Subcutaneous abdominal adipose tissue (tissue), 5 donors: ENCODE data around the gene CDAN1.
A peak's percentile ranks its signal among the peaks of the same experiment; 100 is the strongest.
"Not testable (repeated sequence)": the region's sequence is repeated elsewhere in the genome, so short reads cannot be mapped to it uniquely, and the experiment has no call there.

Source experiments
- H3K27ac ChIP-seq: one replicate; pipeline ENCODE4 v1.7.0; 2013; ENCODE audit warnings: low read depth, mild to moderate bottlenecking, inconsistent platforms, low read length, moderate library complexity
- H3K27me3 ChIP-seq, 5 donors: one replicate each; pipeline ENCODE4 v1.7.0; 2013; ENCODE audit warnings: low read length in 5 of 5, inconsistent platforms in 1 of 5; ENCODE audit not compliant: control insufficient read depth in 5 of 5, insufficient read depth in 4 of 5
- H3K36me3 ChIP-seq, 5 donors: one replicate each; pipeline ENCODE4 v1.7.0; 2013; ENCODE audit warnings: low read length in 5 of 5; ENCODE audit not compliant: control insufficient read depth in 5 of 5, insufficient read depth in 5 of 5
- H3K4me1 ChIP-seq, 5 donors: one replicate each; pipeline ENCODE4 v1.7.0; 2013; ENCODE audit warnings: low read length in 5 of 5, mild to moderate bottlenecking in 3 of 5, moderate library complexity in 1 of 5; ENCODE audit not compliant: control insufficient read depth in 5 of 5, insufficient read depth in 5 of 5
- H3K4me3 ChIP-seq, 5 donors: one replicate each; pipeline ENCODE4 v1.7.0; 2013; ENCODE audit warnings: low read length in 5 of 5, low read depth in 1 of 5
- H3K9ac ChIP-seq, 5 donors: one replicate each; pipeline ENCODE4 v1.7.0; 2013; ENCODE audit warnings: low read length in 5 of 5, mild to moderate bottlenecking in 4 of 5, moderate library complexity in 3 of 5
- H3K9me3 ChIP-seq, 5 donors: one replicate each; pipeline ENCODE4 v1.7.0; 2013; ENCODE audit warnings: low read length in 5 of 5; ENCODE audit not compliant: control insufficient read depth in 5 of 5
- donor health status: healthy.
- donor health status: healthy.
- donor health status: healthy.
- donor health status: healthy.
- donor health status: healthy.

Gene CDAN1, protein sequence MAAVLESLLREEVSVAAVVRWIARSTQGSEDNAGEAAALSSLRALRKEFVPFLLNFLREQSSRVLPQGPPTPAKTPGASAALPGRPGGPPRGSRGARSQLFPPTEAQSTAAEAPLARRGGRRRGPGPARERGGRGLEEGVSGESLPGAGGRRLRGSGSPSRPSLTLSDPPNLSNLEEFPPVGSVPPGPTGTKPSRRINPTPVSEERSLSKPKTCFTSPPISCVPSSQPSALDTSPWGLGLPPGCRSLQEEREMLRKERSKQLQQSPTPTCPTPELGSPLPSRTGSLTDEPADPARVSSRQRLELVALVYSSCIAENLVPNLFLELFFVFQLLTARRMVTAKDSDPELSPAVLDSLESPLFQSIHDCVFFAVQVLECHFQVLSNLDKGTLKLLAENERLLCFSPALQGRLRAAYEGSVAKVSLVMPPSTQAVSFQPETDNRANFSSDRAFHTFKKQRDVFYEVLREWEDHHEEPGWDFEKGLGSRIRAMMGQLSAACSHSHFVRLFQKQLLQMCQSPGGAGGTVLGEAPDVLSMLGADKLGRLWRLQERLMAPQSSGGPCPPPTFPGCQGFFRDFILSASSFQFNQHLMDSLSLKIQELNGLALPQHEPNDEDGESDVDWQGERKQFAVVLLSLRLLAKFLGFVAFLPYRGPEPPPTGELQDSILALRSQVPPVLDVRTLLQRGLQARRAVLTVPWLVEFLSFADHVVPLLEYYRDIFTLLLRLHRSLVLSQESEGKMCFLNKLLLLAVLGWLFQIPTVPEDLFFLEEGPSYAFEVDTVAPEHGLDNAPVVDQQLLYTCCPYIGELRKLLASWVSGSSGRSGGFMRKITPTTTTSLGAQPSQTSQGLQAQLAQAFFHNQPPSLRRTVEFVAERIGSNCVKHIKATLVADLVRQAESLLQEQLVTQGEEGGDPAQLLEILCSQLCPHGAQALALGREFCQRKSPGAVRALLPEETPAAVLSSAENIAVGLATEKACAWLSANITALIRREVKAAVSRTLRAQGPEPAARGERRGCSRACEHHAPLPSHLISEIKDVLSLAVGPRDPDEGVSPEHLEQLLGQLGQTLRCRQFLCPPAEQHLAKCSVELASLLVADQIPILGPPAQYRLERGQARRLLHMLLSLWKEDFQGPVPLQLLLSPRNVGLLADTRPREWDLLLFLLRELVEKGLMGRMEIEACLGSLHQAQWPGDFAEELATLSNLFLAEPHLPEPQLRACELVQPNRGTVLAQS

DNA sequence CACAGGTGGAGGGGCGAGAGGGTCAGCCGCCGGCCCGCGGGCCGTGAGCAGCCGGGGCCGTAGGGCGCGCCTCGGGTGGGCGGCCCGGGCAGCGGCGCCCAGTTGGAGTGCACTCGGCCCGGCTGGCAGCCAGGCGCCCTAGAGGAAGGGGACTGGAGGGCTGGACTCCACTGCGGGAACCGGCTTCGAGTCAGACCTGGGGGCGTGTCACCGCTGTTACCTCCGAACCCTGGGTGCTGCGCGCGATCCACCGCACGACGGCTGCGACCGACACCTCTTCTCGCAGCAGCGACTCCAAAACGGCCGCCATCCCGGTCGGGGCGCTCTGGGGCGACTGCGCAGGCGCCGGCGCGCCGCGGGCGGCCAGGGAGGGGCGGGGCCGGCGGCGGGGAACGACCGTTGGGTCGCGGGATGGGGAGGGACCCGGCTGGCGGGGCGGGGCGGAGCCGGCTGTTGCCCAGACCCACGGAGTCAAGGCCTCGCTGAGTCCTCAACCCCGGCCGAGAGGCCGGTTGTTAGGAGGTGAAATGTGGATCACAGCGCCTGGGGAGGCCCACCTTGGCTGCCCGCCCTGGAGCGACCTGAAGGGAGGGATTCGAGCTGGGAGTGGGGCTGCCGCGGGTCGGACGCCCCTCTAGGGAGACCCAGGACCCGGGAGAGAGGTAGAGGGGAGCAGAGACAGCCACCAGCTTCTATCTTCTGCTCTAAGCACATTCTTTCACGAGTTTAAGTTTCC is at the start of gene CDAN1:
CDAN1 (minus strand) TSS at position 336 of the 736 bp plus-strand sequence; CDS start at position 310, 26 bp downstream.
- Histone ChIP-seq H3K9me3 (no peaks in the 10 kb centered on the region), H3K4me3 (peak within 1 kb of the TSS; percentile 55 to 94 (median 86)), H3K4me1 (peaks cover 0 to 16% (median 12%) of the 10 kb centered on the region in 5 donors), H3K9ac (peak within 1 kb of the TSS; percentile 59 to 97 (median 92)), H3K27me3 (no peaks in the 10 kb centered on the region), H3K27ac (peak within 1 kb of the TSS; percentile 82), H3K36me3 (peaks cover 0 to 33% (median 20%) of the 10 kb centered on the region in 5 donors)

GRCh38 chr15:42785569-42785968 is 48.6 kb upstream of the CDAN1 start:
- Histone ChIP-seq H3K27ac (no peak overlapping the region), H3K4me1 (no peaks in the 10 kb centered on the region)

GRCh38 chr15:42784705-42785104 is 47.8 kb upstream of the CDAN1 start:
- Histone ChIP-seq H3K9ac (no peak overlapping the region), H3K27ac (no peak overlapping the region), H3K27me3 (no peaks in the 10 kb centered on the region), H3K36me3 (peaks cover 9 to 22% (median 13%) of the 10 kb centered on the region in 5 donors), H3K4me1 (no peaks in the 10 kb centered on the region), H3K4me3 (no peak overlapping the region), H3K9me3 (no peaks in the 10 kb centered on the region)

More at GRCh38 chr15:42785569-42785968, 48.6 kb upstream of the CDAN1 start:
- Histone ChIP-seq H3K27me3 (no peaks in the 10 kb centered on the region), H3K9me3 (no peaks in the 10 kb centered on the region), H3K4me3 (no peak overlapping the region), H3K36me3 (peaks cover 9 to 25% (median 13%) of the 10 kb centered on the region in 5 donors), H3K9ac (no peak overlapping the region)

- Histone ChIP-seq H3K4me1 (no peaks in the 10 kb centered on the region), H3K4me3 (no peak overlapping the region), H3K9ac (no peak overlapping the region), H3K27me3 (no peaks in the 10 kb centered on the region), H3K36me3 (peaks cover 9 to 16% (median 12%) of the 10 kb centered on the region in 5 donors), H3K27ac (no peak overlapping the region), H3K9me3 (no peaks in the 10 kb centered on the region)
Measured at GRCh38 chr15:42782716-42783115, 45.8 kb upstream of the CDAN1 start.

GRCh38 chr15:42775416-42775815 is 38.5 kb upstream of the CDAN1 start:
- Histone ChIP-seq H3K9ac (no peak overlapping the region), H3K4me1 (peaks cover 0 to 31% (median 22%) of the 10 kb centered on the region in 5 donors), H3K4me3 (no peak overlapping the region), H3K27ac (no peak overlapping the region), H3K27me3 (no peaks in the 10 kb centered on the region), H3K36me3 (peaks cover 11 to 17% (median 16%) of the 10 kb centered on the region in 5 donors), H3K9me3 (no peaks in the 10 kb centered on the region)

DNA sequence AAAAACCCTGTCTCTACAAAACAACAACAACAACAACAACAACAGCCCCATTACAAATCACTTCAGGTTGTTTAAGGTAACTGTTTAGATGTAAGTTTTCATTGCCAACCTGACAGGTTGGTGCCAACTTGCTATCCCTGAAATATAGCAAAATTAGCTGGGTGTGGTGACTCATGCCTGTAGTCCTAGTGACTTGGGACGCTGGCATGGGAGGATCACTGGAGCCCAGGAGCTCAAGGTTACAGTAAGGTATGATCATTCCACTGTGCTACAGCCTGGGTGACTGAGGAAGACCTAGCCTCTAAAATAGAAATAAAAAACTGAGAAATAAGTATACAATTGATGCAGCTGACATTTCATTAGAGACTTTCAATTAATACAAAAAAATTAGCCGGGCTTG is 36.0 kb upstream of the CDAN1 start:
- Histone ChIP-seq H3K4me3 (no peak overlapping the region), H3K4me1 (peaks cover 0 to 33% (median 24%) of the 10 kb centered on the region in 5 donors), H3K9ac (no peak overlapping the region), H3K36me3 (peaks cover 11 to 17% (median 16%) of the 10 kb centered on the region in 5 donors), H3K9me3 (no peaks in the 10 kb centered on the region), H3K27me3 (no peaks in the 10 kb centered on the region), H3K27ac (no peak overlapping the region)

DNA sequence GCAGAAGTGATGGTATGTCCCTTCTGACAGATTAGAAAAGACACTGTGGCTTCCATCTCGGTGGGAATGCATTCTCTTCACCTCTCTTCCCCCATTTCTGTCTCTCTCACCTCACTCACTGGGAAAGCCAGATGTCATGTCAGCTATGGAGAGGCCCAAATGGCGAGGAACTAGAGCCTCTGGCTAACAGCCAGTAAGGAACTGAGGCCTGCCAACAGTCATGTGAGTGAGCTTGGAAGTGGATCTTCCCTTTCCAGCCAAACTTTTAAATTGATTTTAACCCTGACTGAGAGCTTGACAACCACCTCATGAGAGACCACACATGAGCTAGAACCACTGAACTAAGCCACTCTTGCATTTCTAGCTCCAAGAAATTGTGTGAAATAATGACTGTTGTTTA is 35.2 kb upstream of the CDAN1 start:
- Histone ChIP-seq H3K9me3 (no peaks in the 10 kb centered on the region), H3K27me3 (no peaks in the 10 kb centered on the region), H3K4me1 (peaks cover 0 to 33% (median 24%) of the 10 kb centered on the region in 5 donors), H3K4me3 (peak overlapping the region in 1 of 5 donors; percentile 26), H3K27ac (no peak overlapping the region), H3K36me3 (peaks cover 11 to 17% (median 16%) of the 10 kb centered on the region in 5 donors), H3K9ac (no peak overlapping the region)

DNA sequence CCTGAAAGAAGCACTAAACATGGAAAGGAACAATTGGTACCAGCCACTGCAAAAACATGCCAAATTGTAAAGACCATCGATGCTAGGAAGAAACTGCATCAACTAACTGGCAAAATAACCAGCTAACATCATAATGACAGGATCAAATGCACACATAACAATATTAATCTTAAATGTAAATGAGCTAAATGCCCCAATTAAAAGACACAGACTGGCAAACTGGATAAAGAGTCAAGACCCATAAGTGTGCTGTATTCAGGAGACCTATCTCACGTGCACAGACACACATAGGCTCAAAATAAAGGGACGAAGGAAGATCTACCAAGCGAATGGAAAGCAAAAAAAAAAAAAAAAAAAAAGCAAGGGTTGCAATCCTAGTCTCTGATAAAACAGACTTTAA is 29.2 kb upstream of the CDAN1 start:
- H3K9ac ChIP-seq, H3K36me3 ChIP-seq, H3K4me1 ChIP-seq, H3K4me3 ChIP-seq, H3K27ac ChIP-seq, H3K27me3 ChIP-seq, H3K9me3 ChIP-seq: not testable (repeated sequence)

GRCh38 chr15:42764154-42764731 is 27.3 kb upstream of the CDAN1 start:
- H3K4me3 ChIP-seq: not testable (repeated sequence)
- H3K9me3 ChIP-seq: peaks cover 0 to 10% (median 5%) of the 10 kb centered on the region in 5 donors

More at GRCh38 chr15:42764154-42764731, 27.3 kb upstream of the CDAN1 start:
- not testable (repeated sequence) for H3K27ac ChIP-seq, H3K9ac ChIP-seq, H3K36me3 ChIP-seq, H3K27me3 ChIP-seq, H3K4me1 ChIP-seq
